ENCODE results near the gene UNC80. TPM values are rescaled to one million over a fixed set of nuclear protein-coding genes. Genes with fewer than 3 reads are reported as not detected.

Gene UNC80
- polyA plus RNA-seq, 1 donor from 2014 or later = 10.4 TPM

- no peaks in the 10 kb centered on the region for H3K79me2 ChIP-seq (replicated peaks; ENCODE audit: insufficient read depth, low read length)
- H2AFZ ChIP-seq (ENCODE audit: low read depth, low read length) = no peak overlapping the region
- no peaks in the 10 kb centered on the region for H3K9me2 ChIP-seq (ENCODE audit: insufficient read depth, low read length)
- no peak overlapping the region for H3K4me3 ChIP-seq (ENCODE audit: low read length)
- no peak overlapping the region for H3K4me2 ChIP-seq (ENCODE audit: low read length)
- H3K27me3 ChIP-seq (ENCODE audit: insufficient read depth, low read depth, low read length) = no peaks in the 10 kb centered on the region
- no peak overlapping the region for H3K9ac ChIP-seq (ENCODE audit: low read length)
- no peaks in the 10 kb centered on the region for H4K20me1 ChIP-seq (ENCODE audit: insufficient read depth)
- H3F3A ChIP-seq (ENCODE audit: insufficient read depth, low read length, poor library complexity, severe bottlenecking) = no peaks in the 10 kb centered on the region
- H3K36me3 ChIP-seq (ENCODE audit: insufficient read depth, low read length) = peaks cover 17% of the 10 kb centered on the region
- H3K9me3 ChIP-seq (ENCODE audit: low read length) = no peaks in the 10 kb centered on the region
- TF ChIP-seq EZH2 (IDR thresholded peaks at IDR 0.05; ENCODE audit: borderline replicate concordance, insufficient read depth, low read length, poor library complexity, severe bottlenecking) (no peak), RAD21 (conservative IDR thresholded peaks at IDR 0.05) (no peak), CTCF (IDR thresholded peaks at IDR 0.05; ENCODE audit: poor library complexity, severe bottlenecking) (no peak), POLR2AphosphoS5 (IDR thresholded peaks at IDR 0.05) (no peak), SMC3 (conservative IDR thresholded peaks at IDR 0.05; ENCODE audit: poor library complexity) (no peak), EP300 (conservative IDR thresholded peaks at IDR 0.05; ENCODE audit: poor library complexity, severe bottlenecking) (no peak), TAF1 (IDR thresholded peaks at IDR 0.05; ENCODE audit: low read depth) (no peak), MXI1 (conservative IDR thresholded peaks at IDR 0.05; ENCODE audit: poor library complexity, severe bottlenecking) (no peak)
- TF ChIP-seq, protein P1, sequence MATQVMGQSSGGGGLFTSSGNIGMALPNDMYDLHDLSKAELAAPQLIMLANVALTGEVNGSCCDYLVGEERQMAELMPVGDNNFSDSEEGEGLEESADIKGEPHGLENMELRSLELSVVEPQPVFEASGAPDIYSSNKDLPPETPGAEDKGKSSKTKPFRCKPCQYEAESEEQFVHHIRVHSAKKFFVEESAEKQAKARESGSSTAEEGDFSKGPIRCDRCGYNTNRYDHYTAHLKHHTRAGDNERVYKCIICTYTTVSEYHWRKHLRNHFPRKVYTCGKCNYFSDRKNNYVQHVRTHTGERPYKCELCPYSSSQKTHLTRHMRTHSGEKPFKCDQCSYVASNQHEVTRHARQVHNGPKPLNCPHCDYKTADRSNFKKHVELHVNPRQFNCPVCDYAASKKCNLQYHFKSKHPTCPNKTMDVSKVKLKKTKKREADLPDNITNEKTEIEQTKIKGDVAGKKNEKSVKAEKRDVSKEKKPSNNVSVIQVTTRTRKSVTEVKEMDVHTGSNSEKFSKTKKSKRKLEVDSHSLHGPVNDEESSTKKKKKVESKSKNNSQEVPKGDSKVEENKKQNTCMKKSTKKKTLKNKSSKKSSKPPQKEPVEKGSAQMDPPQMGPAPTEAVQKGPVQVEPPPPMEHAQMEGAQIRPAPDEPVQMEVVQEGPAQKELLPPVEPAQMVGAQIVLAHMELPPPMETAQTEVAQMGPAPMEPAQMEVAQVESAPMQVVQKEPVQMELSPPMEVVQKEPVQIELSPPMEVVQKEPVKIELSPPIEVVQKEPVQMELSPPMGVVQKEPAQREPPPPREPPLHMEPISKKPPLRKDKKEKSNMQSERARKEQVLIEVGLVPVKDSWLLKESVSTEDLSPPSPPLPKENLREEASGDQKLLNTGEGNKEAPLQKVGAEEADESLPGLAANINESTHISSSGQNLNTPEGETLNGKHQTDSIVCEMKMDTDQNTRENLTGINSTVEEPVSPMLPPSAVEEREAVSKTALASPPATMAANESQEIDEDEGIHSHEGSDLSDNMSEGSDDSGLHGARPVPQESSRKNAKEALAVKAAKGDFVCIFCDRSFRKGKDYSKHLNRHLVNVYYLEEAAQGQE (IDR thresholded peaks at IDR 0.05; ENCODE audit: borderline replicate concordance) = no peak
- no peak overlapping the region for H3K27ac ChIP-seq (ENCODE audit: low read length)
Observed at GRCh38 chr2:209823484-209823883, 51.9 kb downstream of the UNC80 start.

DNA sequence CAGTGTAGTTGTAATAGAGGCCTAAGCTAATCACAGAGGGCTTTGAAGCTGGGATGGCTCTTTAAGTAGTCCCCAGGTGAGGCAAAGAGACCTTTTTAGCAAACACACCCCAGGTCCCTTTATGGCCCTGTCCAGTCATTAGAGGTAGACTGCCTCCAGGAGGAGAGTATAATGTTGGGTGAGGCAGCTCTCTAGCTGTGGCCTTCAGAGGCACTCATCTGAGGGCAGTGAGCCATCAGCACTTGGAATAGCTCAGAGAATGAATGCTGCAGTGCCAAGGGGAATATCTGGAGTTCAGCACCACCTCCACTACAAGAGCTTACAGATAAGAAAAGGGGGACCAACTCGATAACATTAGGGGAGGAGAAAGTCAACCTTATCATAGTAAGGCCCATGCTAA lies 52.8 kb downstream of the UNC80 start:
- no peak overlapping the region for H3K4me2 ChIP-seq (ENCODE audit: low read length)
- no peaks in the 10 kb centered on the region for H3K9me3 ChIP-seq (ENCODE audit: low read length)
- no peak overlapping the region for H2AFZ ChIP-seq (ENCODE audit: low read depth, low read length)

More for the DNA sequence above, 52.8 kb downstream of the UNC80 start:
- Histone ChIP-seq H3K79me2 (replicated peaks; ENCODE audit: insufficient read depth, low read length) (no peaks in the 10 kb centered on the region), H3K4me3 (ENCODE audit: low read length) (no peak overlapping the region), H4K20me1 (ENCODE audit: insufficient read depth) (no peaks in the 10 kb centered on the region), H3K9me2 (ENCODE audit: insufficient read depth, low read length) (no peaks in the 10 kb centered on the region), H3K9ac (ENCODE audit: low read length) (no peak overlapping the region), H3K27ac (ENCODE audit: low read length) (no peak overlapping the region), H3K36me3 (ENCODE audit: insufficient read depth, low read length) (peaks cover 9% of the 10 kb centered on the region), H3K27me3 (ENCODE audit: insufficient read depth, low read depth, low read length) (no peaks in the 10 kb centered on the region), H3F3A (ENCODE audit: insufficient read depth, low read length, poor library complexity, severe bottlenecking) (no peaks in the 10 kb centered on the region)
- TF ChIP-seq EP300 (conservative IDR thresholded peaks at IDR 0.05; ENCODE audit: poor library complexity, severe bottlenecking) = no peak
- TF ChIP-seq, protein P1 (IDR thresholded peaks at IDR 0.05; ENCODE audit: borderline replicate concordance) = no peak
- no peak for TF ChIP-seq TAF1 (IDR thresholded peaks at IDR 0.05; ENCODE audit: low read depth)
- TF ChIP-seq RAD21 (conservative IDR thresholded peaks at IDR 0.05) = no peak
- no peak for TF ChIP-seq EZH2 (IDR thresholded peaks at IDR 0.05; ENCODE audit: borderline replicate concordance, insufficient read depth, low read length, poor library complexity, severe bottlenecking)
- TF ChIP-seq CTCF (IDR thresholded peaks at IDR 0.05; ENCODE audit: poor library complexity, severe bottlenecking) = no peak
- TF ChIP-seq MXI1 (conservative IDR thresholded peaks at IDR 0.05; ENCODE audit: poor library complexity, severe bottlenecking) = no peak
- TF ChIP-seq SMC3 (conservative IDR thresholded peaks at IDR 0.05; ENCODE audit: poor library complexity) = no peak
- no peak for TF ChIP-seq POLR2AphosphoS5 (IDR thresholded peaks at IDR 0.05)
